Activated T-helper 17 cell treated with anti-CD3 and anti-CD28 coated beads, Interleukin-2, amount 50 U/mL, for 72 hours (primary cell): ENCODE measurements around the gene MRFAP1. TPM values are rescaled to one million over a fixed set of nuclear protein-coding genes. Genes with fewer than 3 reads are reported as not detected.

ENCODE experiments used
- ATAC-seq: fragments of 150-1000 bp; cut with Tn5 transposase; replicated peaks from 2 replicates; pipeline ENCODE4 v1.10.0; 2021; ENCODE audit warnings: mild to moderate bottlenecking, moderate library complexity
- H3K27ac Mint-ChIP-seq: one replicate; pipeline ENCODE4 v1.8.0; 2022; ENCODE audit warnings: mixed read lengths
- H3K27me3 Mint-ChIP-seq: one replicate; pipeline ENCODE4 v1.8.0; 2022; ENCODE audit warnings: mixed read lengths
- H3K36me3 Mint-ChIP-seq: one replicate; pipeline ENCODE4 v1.8.0; 2022; ENCODE audit warnings: low read depth, mild to moderate bottlenecking, mixed read lengths
- H3K4me1 Mint-ChIP-seq: one replicate; pipeline ENCODE4 v1.8.0; 2022; ENCODE audit warnings: mixed read lengths
- H3K4me3 Mint-ChIP-seq: one replicate; pipeline ENCODE4 v1.8.0; 2022; ENCODE audit warnings: mild to moderate bottlenecking, mixed read lengths
- H3K9me3 Mint-ChIP-seq: one replicate; pipeline ENCODE4 v1.8.0; 2022; ENCODE audit warnings: mixed read lengths
- total RNA-seq, 2 donors: library from RNA; stranded (reverse); gene quantifications; one replicate each; pipeline ENCODE4 v1.2.3, GENCODE V29; 2022

Gene MRFAP1
- 10 to 100 TPM; 86.7 to 96.7 TPM for total RNA-seq

DNA sequence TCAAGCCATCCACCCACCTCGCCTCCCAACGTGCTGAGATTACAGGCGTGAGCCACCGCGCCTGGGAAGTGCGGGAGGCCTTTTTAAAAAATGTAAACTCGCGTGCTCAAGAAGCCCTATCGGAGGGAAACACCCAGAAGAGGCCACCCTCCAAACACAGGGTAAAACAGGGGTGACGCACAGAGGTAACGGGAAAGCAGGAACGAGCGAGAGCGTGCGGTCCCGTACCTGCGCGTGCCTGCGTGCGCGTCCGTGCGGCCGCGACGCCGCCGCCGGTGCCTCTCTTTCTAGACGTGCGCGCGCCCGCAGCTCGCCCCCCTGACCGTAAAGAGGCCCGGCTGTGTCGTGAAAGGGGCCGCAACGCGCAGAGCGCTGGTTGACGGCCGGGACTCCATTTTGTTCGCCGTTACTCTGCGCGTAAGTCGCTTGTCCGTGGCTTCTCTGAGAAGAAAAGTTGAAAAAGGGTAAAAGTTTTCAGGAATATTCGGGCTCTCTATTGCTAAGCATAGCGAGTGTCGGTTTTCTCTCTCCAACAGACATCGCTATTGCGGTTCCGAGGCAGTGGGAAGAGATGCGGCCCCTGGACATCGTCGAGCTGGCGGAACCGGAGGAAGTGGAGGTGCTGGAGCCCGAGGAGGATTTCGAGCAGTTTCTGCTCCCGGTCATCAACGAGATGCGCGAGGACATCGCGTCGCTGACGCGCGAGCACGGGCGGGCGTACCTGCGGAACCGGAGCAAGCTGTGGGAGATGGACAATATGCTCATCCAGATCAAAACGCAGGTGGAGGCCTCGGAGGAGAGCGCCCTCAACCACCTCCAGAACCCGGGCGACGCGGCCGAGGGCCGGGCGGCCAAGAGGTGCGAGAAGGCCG is at the start of gene MRFAP1:
Gene MRFAP1 (plus strand): TSS at position 394 of the 872 bp plus-strand sequence. CDS start 178 bp downstream, at position 572.
- peak within 1 kb of the TSS; percentile 99 for H3K4me3 Mint-ChIP-seq
- H3K9me3 Mint-ChIP-seq, result no peaks in the 10 kb centered on the region
- peaks cover 47% of the 10 kb centered on the region for H3K36me3 Mint-ChIP-seq
- peaks cover 15% of the 10 kb centered on the region for H3K4me1 Mint-ChIP-seq
- ATAC-seq, result peak; percentile 81
- H3K27me3 Mint-ChIP-seq, result no peaks in the 10 kb centered on the region
- peak within 1 kb of the TSS; percentile 100 for H3K27ac Mint-ChIP-seq

DNA sequence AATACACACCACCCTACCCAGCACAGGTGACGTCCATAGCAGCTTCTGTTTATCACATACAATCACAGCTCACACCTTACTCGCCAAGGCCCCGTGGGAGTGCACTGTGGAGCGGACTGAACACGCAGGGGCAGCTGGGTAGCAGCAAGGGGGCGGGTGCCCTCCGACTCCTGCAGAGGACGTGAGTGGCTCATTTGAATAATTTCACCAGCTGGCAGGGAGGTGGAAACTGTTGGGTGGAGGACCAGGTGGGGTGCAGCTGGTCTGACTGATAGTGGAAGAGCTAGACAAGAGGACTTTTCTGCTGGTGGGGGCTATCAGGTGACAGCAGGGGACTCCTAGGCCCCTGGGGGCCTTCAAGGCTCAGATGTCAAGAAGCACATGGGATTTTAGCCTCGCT is 49.2 kb upstream of the MRFAP1 start:
- no peak overlapping the region for H3K27ac Mint-ChIP-seq
- H3K36me3 Mint-ChIP-seq, result peaks cover 31% of the 10 kb centered on the region
- H3K4me3 Mint-ChIP-seq, result no peak overlapping the region
- H3K4me1 Mint-ChIP-seq, result no peaks in the 10 kb centered on the region
- ATAC-seq, result no peak
- H3K27me3 Mint-ChIP-seq, result no peaks in the 10 kb centered on the region
- H3K9me3 Mint-ChIP-seq, result no peaks in the 10 kb centered on the region

DNA sequence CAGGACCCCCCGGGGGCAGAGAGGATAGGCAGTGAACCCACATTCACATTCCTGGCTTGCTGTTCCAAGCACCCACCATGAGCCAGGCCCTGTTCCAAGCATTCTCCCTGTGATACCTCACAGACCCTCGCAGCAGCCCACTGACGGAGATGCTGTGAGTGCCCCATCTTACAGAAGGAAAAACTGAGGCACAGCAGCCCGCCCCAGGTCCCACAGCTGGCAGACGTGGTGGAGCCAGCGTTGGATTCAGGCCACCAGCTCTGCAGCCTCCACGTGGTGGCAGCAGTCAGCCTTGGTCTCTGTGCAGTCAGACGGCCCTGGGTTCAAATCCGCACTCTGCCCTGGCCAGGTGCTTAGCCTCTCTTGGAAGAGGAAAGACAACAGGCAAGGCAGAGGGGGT is 48.7 kb upstream of the MRFAP1 start:
- Mint-ChIP-seq H3K27ac (no peak overlapping the region), H3K36me3 (peaks cover 31% of the 10 kb centered on the region), H3K27me3 (no peaks in the 10 kb centered on the region), H3K4me3 (no peak overlapping the region), H3K4me1 (no peaks in the 10 kb centered on the region), H3K9me3 (no peaks in the 10 kb centered on the region)
- ATAC-seq, result no peak

DNA sequence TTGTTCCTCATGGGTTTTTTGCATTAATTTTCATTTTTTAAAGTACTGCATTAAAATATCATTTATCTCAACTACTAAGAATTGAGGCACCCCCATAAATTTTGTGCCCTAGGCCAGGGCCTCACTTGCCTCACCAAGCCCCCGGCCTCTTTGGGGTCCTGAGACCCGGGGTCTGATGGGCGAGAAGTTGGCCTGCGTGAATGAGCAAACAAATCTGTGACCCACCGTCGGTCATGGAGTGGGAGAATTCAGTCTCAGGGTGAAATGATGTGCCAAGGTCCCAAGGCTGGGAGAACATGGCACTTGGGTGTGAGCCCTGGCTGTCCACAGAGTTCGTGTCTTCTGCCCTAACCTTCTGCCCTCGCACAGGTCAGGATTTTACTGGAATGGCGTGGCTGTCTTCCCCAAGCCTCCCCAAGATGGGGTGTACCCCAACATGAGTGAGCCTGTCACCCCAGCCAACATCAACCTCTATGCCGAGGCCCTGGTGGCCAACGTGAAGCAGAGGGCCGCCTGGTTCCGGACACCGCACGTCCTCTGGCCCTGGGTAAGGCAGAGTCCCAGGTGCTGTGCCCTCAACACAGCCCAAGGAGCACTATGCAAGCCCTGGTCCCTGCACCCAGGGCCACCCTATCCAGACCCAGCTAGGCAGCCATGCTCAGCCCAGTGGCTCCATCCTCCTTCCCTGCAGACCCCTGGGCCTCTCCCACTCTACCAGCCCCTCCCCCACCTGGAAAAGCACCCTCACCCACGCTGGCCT is 47.5 kb upstream of the MRFAP1 start:
- H3K4me1 Mint-ChIP-seq, result no peaks in the 10 kb centered on the region
- no peak for ATAC-seq
- H3K9me3 Mint-ChIP-seq, result no peaks in the 10 kb centered on the region
- H3K4me3 Mint-ChIP-seq, result no peak overlapping the region
- peaks cover 21% of the 10 kb centered on the region for H3K36me3 Mint-ChIP-seq
- H3K27ac Mint-ChIP-seq, result no peak overlapping the region
- H3K27me3 Mint-ChIP-seq, result no peaks in the 10 kb centered on the region

DNA sequence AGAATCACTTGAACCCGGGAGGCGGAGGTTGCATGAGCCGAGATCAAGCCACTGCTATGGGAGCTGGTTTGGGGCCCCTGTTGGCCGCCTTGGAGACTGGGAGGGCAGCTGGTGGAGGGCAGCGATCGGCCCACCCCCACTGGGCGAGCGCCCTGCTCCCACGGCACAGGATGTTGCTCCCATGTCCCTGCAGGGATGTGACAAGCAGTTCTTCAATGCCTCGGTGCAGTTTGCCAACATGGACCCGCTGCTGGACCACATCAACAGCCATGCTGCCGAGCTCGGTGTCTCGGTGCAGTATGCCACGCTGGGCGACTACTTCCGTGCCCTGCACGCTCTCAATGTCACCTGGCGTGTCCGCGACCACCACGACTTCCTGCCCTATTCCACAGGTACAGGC is 46.1 kb upstream of the MRFAP1 start:
- H3K4me3 Mint-ChIP-seq, result no peak overlapping the region
- H3K4me1 Mint-ChIP-seq, result no peaks in the 10 kb centered on the region
- H3K36me3 Mint-ChIP-seq, result peaks cover 18% of the 10 kb centered on the region
- no peak for ATAC-seq
- no peak overlapping the region for H3K27ac Mint-ChIP-seq
- H3K27me3 Mint-ChIP-seq, result no peaks in the 10 kb centered on the region
- H3K9me3 Mint-ChIP-seq, result no peaks in the 10 kb centered on the region

DNA sequence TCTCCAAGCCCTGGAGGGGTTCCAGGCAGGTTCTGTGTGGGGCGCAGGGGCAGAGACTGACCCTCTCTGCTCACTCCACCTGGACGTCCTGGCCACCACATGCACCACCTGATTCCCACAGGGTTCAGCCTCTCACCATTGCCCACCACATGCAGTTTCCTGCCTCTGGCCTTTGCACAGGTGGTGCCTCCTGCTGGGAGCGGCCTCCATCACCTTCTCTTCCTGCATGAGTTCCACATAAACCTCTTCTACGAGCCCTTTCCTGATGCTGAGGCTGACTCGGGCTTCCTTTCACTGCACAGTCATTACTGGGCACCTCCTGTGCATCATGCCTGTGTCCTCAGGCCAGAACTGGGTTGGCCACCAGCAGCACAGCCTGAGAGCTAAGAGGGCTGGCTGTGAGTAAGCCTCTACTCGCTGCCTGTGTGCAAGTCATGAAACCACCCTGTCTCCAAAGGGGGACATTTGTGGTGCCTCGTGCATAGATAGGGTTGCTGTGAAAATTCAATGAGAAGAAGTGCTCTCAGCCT is 45.6 kb upstream of the MRFAP1 start:
- ATAC-seq, result no peak
- H3K4me3 Mint-ChIP-seq, result no peak overlapping the region

DNA sequence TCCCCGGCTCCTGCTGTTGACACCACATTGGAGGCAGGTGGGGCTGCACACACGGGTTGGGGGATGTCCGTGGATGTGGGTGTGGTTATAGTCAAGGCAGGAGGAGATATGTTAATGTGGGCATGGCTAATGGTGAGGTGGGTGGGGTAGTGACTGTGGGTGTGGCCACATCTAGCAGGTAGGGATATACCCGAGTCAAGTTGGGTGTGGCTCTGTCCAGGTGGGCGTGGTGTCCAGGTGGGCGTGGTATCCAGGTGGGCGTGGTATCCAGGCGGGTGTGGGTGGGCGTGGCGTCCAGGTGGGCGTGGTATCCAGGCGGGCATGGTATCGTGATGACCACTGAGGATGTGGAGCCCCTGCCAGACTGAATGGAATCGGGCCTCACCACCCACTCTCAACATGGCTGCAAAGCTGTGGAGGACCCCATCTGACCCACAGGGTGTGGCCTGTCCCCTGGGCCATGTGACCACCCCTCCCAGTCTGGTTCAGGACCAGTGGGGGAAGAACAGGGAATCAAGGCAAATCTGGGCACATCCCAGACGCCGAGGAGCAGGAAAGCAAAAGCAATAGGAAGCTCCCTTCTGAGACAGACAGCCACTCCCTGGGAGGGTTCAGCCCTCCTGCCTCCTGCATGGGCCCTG is 44.5 kb upstream of the MRFAP1 start:
- Mint-ChIP-seq H3K4me1 (no peaks in the 10 kb centered on the region), H3K27me3 (no peaks in the 10 kb centered on the region), H3K4me3 (no peak overlapping the region), H3K9me3 (no peaks in the 10 kb centered on the region), H3K36me3 (peaks cover 8% of the 10 kb centered on the region), H3K27ac (no peak overlapping the region)
- ATAC-seq, result peak; percentile 28

More for the DNA sequence above, 45.6 kb upstream of the MRFAP1 start:
- H3K27ac Mint-ChIP-seq, result no peak overlapping the region
- H3K4me1 Mint-ChIP-seq, result no peaks in the 10 kb centered on the region
- no peaks in the 10 kb centered on the region for H3K9me3 Mint-ChIP-seq
- no peaks in the 10 kb centered on the region for H3K27me3 Mint-ChIP-seq
- peaks cover 14% of the 10 kb centered on the region for H3K36me3 Mint-ChIP-seq

DNA sequence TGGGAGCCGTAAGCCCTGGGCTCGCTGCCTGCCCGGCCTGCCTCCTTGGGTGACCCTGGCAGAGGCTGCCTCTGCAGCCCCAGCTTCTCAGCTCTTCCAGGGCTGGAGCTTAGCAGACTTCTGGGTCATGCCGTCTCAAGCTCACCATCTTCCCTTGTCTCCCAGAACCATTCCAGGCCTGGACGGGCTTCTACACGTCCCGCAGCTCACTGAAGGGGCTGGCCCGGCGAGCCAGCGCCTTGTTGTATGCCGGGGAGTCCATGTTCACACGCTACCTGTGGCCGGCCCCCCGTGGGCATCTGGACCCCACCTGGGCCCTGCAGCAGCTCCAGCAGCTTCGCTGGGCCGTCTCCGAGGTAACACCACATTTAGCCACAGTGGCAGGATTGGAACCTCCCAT is 43.5 kb upstream of the MRFAP1 start:
- no peaks in the 10 kb centered on the region for H3K9me3 Mint-ChIP-seq
- ATAC-seq, result no peak
- H3K27ac Mint-ChIP-seq, result no peak overlapping the region
- no peaks in the 10 kb centered on the region for H3K27me3 Mint-ChIP-seq
- H3K4me3 Mint-ChIP-seq, result no peak overlapping the region
- peaks cover 15% of the 10 kb centered on the region for H3K36me3 Mint-ChIP-seq
- H3K4me1 Mint-ChIP-seq, result no peaks in the 10 kb centered on the region

DNA sequence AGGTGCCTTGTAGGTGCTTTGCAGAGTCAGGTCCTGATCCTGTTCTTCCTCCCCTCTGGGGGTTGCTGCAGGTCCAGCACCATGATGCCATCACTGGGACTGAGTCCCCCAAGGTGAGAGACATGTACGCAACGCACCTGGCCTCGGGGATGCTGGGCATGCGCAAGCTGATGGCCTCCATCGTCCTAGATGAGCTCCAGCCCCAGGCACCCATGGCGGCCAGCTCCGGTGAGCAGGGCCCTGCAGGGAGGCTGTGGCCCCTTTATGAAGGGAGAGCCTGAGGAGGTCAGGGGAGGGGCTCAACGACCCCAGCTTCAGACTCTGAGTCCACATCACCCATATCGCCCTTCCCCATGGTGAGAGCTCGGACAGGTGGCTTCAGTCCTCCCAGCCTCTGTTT is 42.4 kb upstream of the MRFAP1 start:
- Mint-ChIP-seq H3K27ac (no peak overlapping the region), H3K9me3 (no peaks in the 10 kb centered on the region), H3K4me3 (no peak overlapping the region), H3K36me3 (peaks cover 27% of the 10 kb centered on the region), H3K27me3 (no peaks in the 10 kb centered on the region), H3K4me1 (no peaks in the 10 kb centered on the region)
- ATAC-seq, result no peak

DNA sequence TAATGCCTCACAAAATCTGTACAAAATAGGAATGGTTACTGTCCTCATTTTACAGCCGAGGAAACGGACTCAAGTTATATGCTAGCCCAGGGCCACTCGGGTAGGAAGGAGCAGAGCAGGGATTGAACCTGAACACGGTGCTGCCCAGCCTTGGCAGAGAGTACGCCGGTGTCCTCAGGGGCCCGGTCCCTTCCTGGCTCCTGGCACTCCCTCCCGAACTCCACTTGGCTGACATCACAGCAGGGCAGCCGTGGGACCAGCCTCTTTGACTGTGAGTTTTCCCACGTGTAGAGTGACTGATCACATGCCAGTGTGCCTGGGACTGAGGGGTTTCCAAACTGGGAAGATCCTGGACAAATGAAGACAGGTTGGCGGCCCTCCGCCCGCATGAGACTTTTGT is 41.8 kb upstream of the MRFAP1 start:
- H3K36me3 Mint-ChIP-seq, result peaks cover 32% of the 10 kb centered on the region
- no peak overlapping the region for H3K4me3 Mint-ChIP-seq
- no peaks in the 10 kb centered on the region for H3K4me1 Mint-ChIP-seq
- no peaks in the 10 kb centered on the region for H3K9me3 Mint-ChIP-seq
- no peak overlapping the region for H3K27ac Mint-ChIP-seq
- no peaks in the 10 kb centered on the region for H3K27me3 Mint-ChIP-seq
- no peak for ATAC-seq

DNA sequence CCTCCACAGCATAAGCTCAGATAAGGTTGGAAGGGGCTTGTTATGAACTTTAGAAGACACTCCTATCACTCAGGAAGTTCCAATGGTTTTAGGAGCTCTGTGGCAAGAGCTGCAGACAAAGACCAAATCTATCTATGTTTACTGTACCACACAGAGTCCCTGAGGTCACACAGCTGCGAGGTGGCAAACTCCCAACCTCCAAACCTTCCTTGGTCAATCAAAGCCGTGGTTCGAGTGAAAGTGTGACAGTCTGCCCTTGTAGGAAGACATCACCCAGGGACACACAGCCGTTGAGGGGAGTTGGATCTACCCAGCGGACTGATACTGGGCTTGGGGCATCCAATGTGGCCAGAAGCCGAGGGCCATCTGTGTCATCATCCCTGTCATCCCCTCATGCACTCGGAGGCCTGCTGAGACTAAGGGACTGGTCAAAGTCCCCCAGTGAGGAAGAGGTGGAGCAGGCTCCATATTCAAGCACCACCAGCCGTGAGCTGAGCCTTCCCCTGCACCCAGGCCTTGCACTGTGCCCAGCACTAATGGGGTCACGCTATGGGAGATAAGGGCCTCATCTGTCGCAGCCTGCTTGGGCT is 38.7 kb upstream of the MRFAP1 start:
- ATAC-seq, result no peak
- Mint-ChIP-seq H3K27ac (no peak overlapping the region), H3K4me1 (no peaks in the 10 kb centered on the region), H3K9me3 (no peaks in the 10 kb centered on the region), H3K27me3 (no peaks in the 10 kb centered on the region), H3K4me3 (no peak overlapping the region), H3K36me3 (peaks cover 55% of the 10 kb centered on the region)

DNA sequence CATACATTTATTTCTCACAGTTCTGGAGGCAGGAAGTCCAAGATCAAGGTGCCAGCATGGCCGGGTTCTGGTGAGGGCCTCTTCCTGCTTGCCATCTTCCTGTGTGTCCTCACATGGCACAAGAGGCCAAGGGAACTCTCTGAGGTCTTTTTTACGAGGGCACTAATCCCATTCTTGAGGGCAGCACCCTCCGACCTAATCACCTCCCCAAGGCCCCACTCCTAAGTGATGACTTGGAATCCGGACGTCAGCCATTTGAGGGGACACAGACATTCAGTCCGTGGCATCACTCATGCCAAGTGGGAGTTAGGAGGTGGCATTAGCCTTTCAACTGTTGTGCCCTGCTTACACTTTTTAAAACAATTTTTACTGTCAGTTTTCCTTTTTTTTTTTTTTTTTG is 38.2 kb upstream of the MRFAP1 start:
- ATAC-seq, result no peak
- no peak overlapping the region for H3K4me3 Mint-ChIP-seq
- H3K27ac Mint-ChIP-seq, result no peak overlapping the region
- H3K27me3 Mint-ChIP-seq, result no peaks in the 10 kb centered on the region
- H3K9me3 Mint-ChIP-seq, result no peaks in the 10 kb centered on the region
- no peaks in the 10 kb centered on the region for H3K4me1 Mint-ChIP-seq
- H3K36me3 Mint-ChIP-seq, result peaks cover 60% of the 10 kb centered on the region

DNA sequence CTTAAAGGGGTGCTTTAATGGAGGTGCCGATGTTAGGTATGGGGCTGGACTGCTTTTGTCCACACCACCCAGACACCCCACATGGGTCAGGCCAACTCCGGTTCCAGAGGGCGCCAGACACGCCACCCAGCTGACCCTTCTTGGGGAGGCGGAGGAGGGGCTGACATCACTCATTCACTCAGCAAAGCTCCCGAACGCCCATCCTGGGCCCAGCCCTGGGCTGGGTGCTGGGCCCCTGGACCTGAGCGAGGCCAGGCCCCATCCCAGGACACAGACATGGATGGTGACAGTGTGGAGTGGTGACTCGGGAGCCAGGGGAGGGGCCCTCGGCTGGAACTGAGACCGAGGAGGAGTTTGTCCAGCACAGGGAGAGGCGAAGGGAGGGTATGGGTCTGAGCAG is 37.4 kb upstream of the MRFAP1 start:
- Mint-ChIP-seq H3K4me1 (no peaks in the 10 kb centered on the region), H3K9me3 (no peaks in the 10 kb centered on the region), H3K27ac (no peak overlapping the region), H3K36me3 (peaks cover 69% of the 10 kb centered on the region), H3K27me3 (no peaks in the 10 kb centered on the region), H3K4me3 (no peak overlapping the region)
- ATAC-seq, result no peak

DNA sequence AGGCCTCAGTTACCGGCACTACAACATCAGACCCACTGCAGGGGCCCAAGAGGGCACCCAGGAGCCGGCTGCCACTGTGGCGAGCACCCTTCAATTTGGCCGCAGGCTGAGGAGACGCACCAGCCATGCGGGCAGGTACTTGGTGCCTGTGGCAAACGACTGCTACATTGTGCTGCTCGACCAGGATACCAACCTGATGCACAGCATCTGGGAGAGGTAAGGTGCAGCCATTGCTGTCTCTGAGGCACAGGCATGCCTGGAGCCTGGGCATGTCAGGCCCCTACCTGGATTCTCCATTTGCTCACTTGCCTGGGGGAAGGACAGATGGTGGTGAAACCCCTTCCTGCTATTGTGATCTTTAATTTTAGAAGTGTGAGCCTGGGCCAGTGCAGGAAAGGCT is 35.4 kb upstream of the MRFAP1 start:
- Mint-ChIP-seq H3K27ac (peak overlapping the region; percentile 31), H3K9me3 (no peaks in the 10 kb centered on the region), H3K27me3 (no peaks in the 10 kb centered on the region), H3K4me3 (no peak overlapping the region), H3K36me3 (peaks cover 89% of the 10 kb centered on the region), H3K4me1 (no peaks in the 10 kb centered on the region)
- no peak for ATAC-seq
